ENCODE results near the gene ASCL5. TPM values are rescaled to one million over a fixed set of nuclear protein-coding genes. Genes with fewer than 3 reads are reported as not detected.

The ASCL5 gene
- total RNA-seq, 1 experiment from 2014 or later: not detected

DNA sequence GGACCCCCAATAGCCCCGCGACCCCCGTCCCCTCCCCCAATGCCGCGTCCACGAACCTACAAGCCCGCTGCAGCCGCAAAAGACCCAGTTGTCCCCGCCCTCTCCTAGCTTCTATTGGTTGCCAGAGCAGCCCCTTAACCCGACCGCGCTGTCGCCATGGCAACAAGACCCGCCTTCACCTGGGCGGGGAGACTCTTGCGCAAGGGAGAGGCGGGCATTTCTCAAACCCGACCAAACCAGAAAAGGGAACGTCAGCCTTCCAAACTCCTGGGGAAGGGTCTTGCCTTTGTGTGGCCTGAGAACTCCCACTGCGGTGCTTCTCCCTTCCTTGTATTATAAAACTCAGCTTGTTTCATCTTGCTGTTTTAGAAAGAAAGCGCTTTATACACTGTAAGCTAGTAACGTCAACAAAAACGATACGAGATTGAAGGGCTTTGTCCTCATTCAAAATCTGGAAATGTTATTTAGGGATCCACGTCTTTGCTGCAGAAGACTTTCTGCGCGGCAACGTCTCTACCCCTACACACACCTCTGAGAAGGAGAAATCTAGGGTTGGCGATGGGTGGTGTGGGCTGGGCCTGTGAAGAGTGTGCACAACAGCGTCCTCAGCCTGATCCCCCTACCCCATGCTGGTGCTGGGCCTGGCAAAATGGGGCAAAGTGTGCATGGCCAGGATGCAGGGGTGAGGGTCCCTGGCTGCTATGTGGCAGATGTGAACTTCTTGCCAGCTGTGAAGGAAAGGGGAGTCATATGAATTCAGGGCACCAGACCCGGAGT lies 27.6 kb upstream of the ASCL5 start, which contains the start of gene TMEM9:
Gene TMEM9 (minus strand): TSS at position 86 of the 777 bp plus-strand sequence. CDS start 551 bp downstream, outside the sequence.
- peak within 1 kb of the TSS; percentile 82 for H3K4me3 Mint-ChIP-seq (ENCODE audit: unreplicated experiment)
- BruUV-seq (replicated peaks): no TSS peak
- CTCF ChIA-PET: interaction anchor here (0.6 to 8.1 kb wide), 13 partner anchors 10 to 387 kb away, joined by 3 to 109 read pairs (median 4); no protein-coding TSS in a partner anchor
- H3K36me3 Mint-ChIP-seq (ENCODE audit: insufficient read depth, unreplicated experiment): peaks cover 21% of the 10 kb centered on the region
- peak; percentile 99 for DNase-seq (ENCODE audit: unreplicated experiment)
- peak within 1 kb of the TSS; percentile 14 for H3K27ac Mint-ChIP-seq (ENCODE audit: low read depth, unreplicated experiment)
- peaks cover 12% of the 10 kb centered on the region for H3K27me3 Mint-ChIP-seq (ENCODE audit: insufficient read depth, unreplicated experiment)
- no peaks in the 10 kb centered on the region for H3K9me3 Mint-ChIP-seq (ENCODE audit: unreplicated experiment)
- peaks cover 5% of the 10 kb centered on the region for H3K4me1 Mint-ChIP-seq (ENCODE audit: insufficient read depth, unreplicated experiment)
- intact Hi-C loops (cut with micrococcal nuclease): loop anchor here (1.0 kb wide), 1 partner anchor 16 kb away; no protein-coding TSS in a partner anchor
- POLR2A ChIA-PET: interaction anchor here (0.6 to 3.8 kb wide), 31 partner anchors 9 to 600 kb away, joined by 3 to 40 read pairs (median 4); no protein-coding TSS in a partner anchor
- TF ChIP-seq CTCF (IDR thresholded peaks at IDR 0.05; ENCODE audit: unreplicated experiment): no peak

DNA sequence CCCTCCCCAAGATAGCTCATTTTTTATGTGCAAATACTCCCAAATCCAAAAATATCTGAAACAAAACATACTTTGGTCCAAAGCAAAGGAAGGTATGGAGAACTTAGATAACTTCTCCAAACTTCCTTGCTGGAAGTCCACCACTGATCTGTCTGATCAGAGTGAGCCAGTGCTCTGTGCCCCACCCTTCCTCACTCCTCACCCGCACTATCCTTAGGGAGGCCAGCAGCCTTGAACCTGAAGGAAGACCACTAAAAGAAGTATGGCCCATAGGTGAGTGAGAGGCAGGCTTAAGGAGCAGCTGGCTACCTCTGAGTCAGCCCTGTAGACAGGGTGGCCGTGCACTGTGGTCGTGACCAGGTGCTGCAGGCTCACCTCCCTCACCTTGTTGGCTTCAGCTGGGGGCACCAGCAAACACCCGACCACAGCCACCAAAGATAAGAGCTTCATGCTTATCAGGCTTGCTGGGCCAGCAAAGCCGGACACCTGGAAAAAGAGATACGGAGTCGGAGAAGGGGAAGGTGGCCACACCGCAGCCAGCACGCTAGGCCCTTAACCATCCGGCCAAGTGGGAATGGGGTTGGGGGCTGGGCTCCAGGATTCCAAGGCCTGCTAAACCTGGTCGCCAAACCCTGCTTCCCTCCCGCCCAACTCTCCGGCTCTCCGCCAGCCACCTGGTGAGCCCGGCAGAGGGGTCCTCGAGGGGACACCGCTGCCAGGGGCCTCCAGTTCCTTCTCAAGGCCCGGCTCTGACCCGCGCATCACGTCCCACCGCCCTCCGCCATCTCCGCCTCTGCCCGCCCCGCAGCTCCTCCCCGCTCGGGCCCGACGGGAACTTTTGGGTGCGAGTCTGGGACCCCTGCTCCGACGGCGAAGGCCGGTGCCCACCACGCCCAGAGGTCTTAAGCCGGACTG lies 26.7 kb upstream of the ASCL5 start:
- DNase-seq (ENCODE audit: unreplicated experiment): no peak
- ChIA-PET POLR2A (interaction anchor here (0.7 to 3.8 kb wide), 32 partner anchors 9 to 599 kb away, joined by 3 to 40 read pairs (median 4); no protein-coding TSS in a partner anchor), CTCF (interaction anchor here (0.6 to 8.1 kb wide), 17 partner anchors 9 to 408 kb away, joined by 3 to 109 read pairs (median 4); partner anchors contain the start of gene ASCL5)
- Mint-ChIP-seq H3K4me3 (ENCODE audit: unreplicated experiment) (peak overlapping the region; percentile 82), H3K27me3 (ENCODE audit: insufficient read depth, unreplicated experiment) (peaks cover 12% of the 10 kb centered on the region), H3K9me3 (ENCODE audit: unreplicated experiment) (no peaks in the 10 kb centered on the region), H3K36me3 (ENCODE audit: insufficient read depth, unreplicated experiment) (peaks cover 21% of the 10 kb centered on the region), H3K4me1 (ENCODE audit: insufficient read depth, unreplicated experiment) (peaks cover 5% of the 10 kb centered on the region), H3K27ac (ENCODE audit: low read depth, unreplicated experiment) (peak overlapping the region; percentile 14)
- no TSS peak for BruUV-seq (replicated peaks)
- TF ChIP-seq CTCF (IDR thresholded peaks at IDR 0.05; ENCODE audit: unreplicated experiment): no peak
- intact Hi-C loops (cut with micrococcal nuclease): loop anchor here (1.0 kb wide), 1 partner anchor 17 kb away; no protein-coding TSS in a partner anchor

- intact Hi-C loops (cut with micrococcal nuclease): loop anchor here (1.0 kb wide), 4 partner anchors 21 to 212 kb away; no protein-coding TSS in a partner anchor
- Mint-ChIP-seq H3K27ac (ENCODE audit: low read depth, unreplicated experiment) (no peak overlapping the region), H3K9me3 (ENCODE audit: unreplicated experiment) (no peaks in the 10 kb centered on the region), H3K36me3 (ENCODE audit: insufficient read depth, unreplicated experiment) (peaks cover 47% of the 10 kb centered on the region), H3K4me3 (ENCODE audit: unreplicated experiment) (no peak overlapping the region), H3K4me1 (ENCODE audit: insufficient read depth, unreplicated experiment) (peaks cover 5% of the 10 kb centered on the region), H3K27me3 (ENCODE audit: insufficient read depth, unreplicated experiment) (no peaks in the 10 kb centered on the region)
- BruUV-seq (replicated peaks): no TSS peak
- CTCF ChIA-PET: interaction anchor here (0.5 to 8.1 kb wide), 30 partner anchors 8 to 560 kb away, joined by 3 to 109 read pairs (median 4); no protein-coding TSS in a partner anchor
- peak; percentile 78 for TF ChIP-seq CTCF (IDR thresholded peaks at IDR 0.05; ENCODE audit: unreplicated experiment)
- POLR2A ChIA-PET: interaction anchor here (1.5 kb wide), 1 partner anchor 77 kb away, joined by 3 read pairs; no protein-coding TSS in a partner anchor
- peak; percentile 80 for DNase-seq (ENCODE audit: unreplicated experiment)
Measured at GRCh38 chr1:201149400-201149799, 22.4 kb upstream of the ASCL5 start.
